IMR-90 (cell line): ENCODE data around the gene ST6GALNAC2. TPM values are rescaled to one million over a fixed set of nuclear protein-coding genes. Genes with fewer than 3 reads are reported as not detected.

Experiments
- ATAC-seq: fragments of 200-7000 bp; cut with Tn5 transposase; 2 replicates; pipeline ENCODE4 v1.9.1; 2020; ENCODE audit warnings: low read depth, mild to moderate bottlenecking, moderate library complexity
- BruUV-seq: library from RNA; stranded (reverse); fragments of 400-500 nt; replicated peaks from 2 replicates; lab custom pipeline; 2021; lab: Mats Ljungman, UMichigan
- CTCF ChIA-PET: fragments of 300-600 bp; formaldehyde crosslinking; extraction: SDS; loops from one replicate; lab custom pipeline; 2021; ENCODE audit warnings: antibody characterized with exemption; lab: Yijun Ruan, JAX
- POLR2A ChIA-PET: fragments of 300-600 bp; sonication (Branson Sonifier 250); formaldehyde crosslinking; loops from one replicate; lab custom pipeline; 2022; ENCODE audit warnings: antibody characterized with exemption; ENCODE audit not compliant: unreplicated experiment; lab: Charles Lee
- DNase-seq: peaks from one replicate; pipeline ENCODE4 v3.0.0; 2013
- H2AFZ ChIP-seq: replicated peaks from 2 replicates; pipeline ENCODE3; 2013; ENCODE audit warnings: low read length, mild to moderate bottlenecking; ENCODE audit not compliant: poor library complexity
- H2AK5ac ChIP-seq: 2 replicates; pipeline ENCODE4 v1.6.1; 2013; ENCODE audit warnings: low read depth, low read length, inconsistent platforms
- H2AK9ac ChIP-seq: replicated peaks from 2 replicates; pipeline ENCODE3; 2013; ENCODE audit warnings: mild to moderate bottlenecking, low read depth, low read length, moderate library complexity; ENCODE audit not compliant: poor library complexity
- H2BK120ac ChIP-seq: 2 replicates; pipeline ENCODE4 v1.6.1; 2013; ENCODE audit warnings: low read depth, low read length, inconsistent platforms
- H2BK15ac ChIP-seq: 3 replicates; pipeline ENCODE4 v1.6.1; 2013; ENCODE audit warnings: low read depth, low read length, inconsistent platforms
- H2BK20ac ChIP-seq: 2 replicates; pipeline ENCODE4 v1.6.1; 2013; ENCODE audit warnings: low read depth, mild to moderate bottlenecking, inconsistent platforms, low read length, moderate library complexity
- H2BK5ac ChIP-seq: 2 replicates; pipeline ENCODE4 v1.6.1; 2013; ENCODE audit warnings: mild to moderate bottlenecking, low read depth, low read length, inconsistent platforms; ENCODE audit not compliant: poor library complexity, severe bottlenecking
- H3K14ac ChIP-seq: replicated peaks from 2 replicates; pipeline ENCODE4 v1.6.1; 2013; ENCODE audit warnings: low read depth, low read length, inconsistent platforms
- H3K18ac ChIP-seq: 2 replicates; pipeline ENCODE4 v1.6.1; 2013; ENCODE audit warnings: low read depth, low read length, control low read depth
- H3K23ac ChIP-seq: 2 replicates; pipeline ENCODE4 v1.6.1; 2013; ENCODE audit warnings: low read depth, low read length, inconsistent platforms
- H3K27ac ChIP-seq: 2 replicates; pipeline ENCODE4 v1.5.1; 2013; ENCODE audit warnings: mild to moderate bottlenecking, control low read depth, low read length; ENCODE audit not compliant: insufficient read depth
- H3K27me3 ChIP-seq: 2 replicates; pipeline ENCODE4 v1.6.1; 2013; ENCODE audit warnings: low read length; ENCODE audit not compliant: control insufficient read depth, insufficient read depth
- H3K36me3 ChIP-seq: 2 replicates; pipeline ENCODE4 v1.6.1; 2013; ENCODE audit warnings: low read length, mixed read lengths; ENCODE audit not compliant: control insufficient read depth, insufficient read depth
- H3K4ac ChIP-seq: 2 replicates; pipeline ENCODE4 v1.6.1; 2013; ENCODE audit warnings: low read depth, low read length, inconsistent platforms
- H3K4me1 ChIP-seq: 2 replicates; pipeline ENCODE4 v1.6.1; 2013; ENCODE audit warnings: low read length, mixed read lengths; ENCODE audit not compliant: control insufficient read depth, insufficient read depth
- H3K4me2 ChIP-seq: 2 replicates; pipeline ENCODE4 v1.6.1; 2013; ENCODE audit warnings: low read depth, mild to moderate bottlenecking, control low read depth, low read length, moderate library complexity
- H3K4me3 ChIP-seq: 2 replicates; pipeline ENCODE4 v1.5.1; 2013; ENCODE audit warnings: low read depth, mild to moderate bottlenecking, control low read depth, low read length, moderate library complexity; ENCODE audit not compliant: insufficient read depth
- H3K56ac ChIP-seq: 2 replicates; pipeline ENCODE4 v1.6.1; 2013; ENCODE audit warnings: low read length, inconsistent platforms; ENCODE audit not compliant: insufficient read depth; ENCODE audit errors: extremely low read depth
- H3K79me1 ChIP-seq, 2 experiments: 2 replicates each; pipeline ENCODE4 v1.6.1; 2013; ENCODE audit warnings: low read length in 2 of 2, inconsistent platforms in 1 of 2, low read depth in 1 of 2
- H3K9ac ChIP-seq: 2 replicates; pipeline ENCODE4 v1.6.1; 2013; ENCODE audit warnings: low read depth, low read length, control low read depth
- H3K9me1 ChIP-seq: 2 replicates; pipeline ENCODE4 v1.6.1; 2013; ENCODE audit warnings: low read length, inconsistent platforms; ENCODE audit not compliant: insufficient read depth
- H3K9me3 ChIP-seq: 2 replicates; pipeline ENCODE4 v1.6.1; 2013; ENCODE audit warnings: low read length; ENCODE audit not compliant: control insufficient read depth, insufficient read depth
- H4K20me1 ChIP-seq: 2 replicates; pipeline ENCODE4 v1.6.1; 2013; ENCODE audit warnings: low read length, inconsistent platforms; ENCODE audit not compliant: insufficient read depth
- H4K5ac ChIP-seq: 2 replicates; pipeline ENCODE4 v1.6.1; 2013; ENCODE audit warnings: mild to moderate bottlenecking, low read depth, low read length, control low read depth
- H4K8ac ChIP-seq, 2 experiments: 2 replicates each; pipeline ENCODE4 v1.6.1; 2013; ENCODE audit warnings: low read depth in 2 of 2, low read length in 2 of 2, control low read depth in 1 of 2, inconsistent platforms in 1 of 2
- H4K91ac ChIP-seq: 2 replicates; pipeline ENCODE4 v1.6.1; 2013; ENCODE audit warnings: low read depth, low read length, inconsistent platforms; ENCODE audit not compliant: insufficient read depth
- FOS ChIP-seq: fragments of 150-350 bp; IDR thresholded peaks from 2 replicates; pipeline ENCODE4 v1.6.1; 2016; ENCODE audit warnings: low read depth, low read length
- MXI1 ChIP-seq: IDR thresholded peaks from 2 replicates; pipeline ENCODE4 v1.6.1; 2012; ENCODE audit warnings: low read depth, mild to moderate bottlenecking, low read length, moderate library complexity, borderline replicate concordance
- POLR2A ChIP-seq: IDR thresholded peaks from 2 replicates; pipeline ENCODE4 v1.6.1; 2012; ENCODE audit warnings: mild to moderate bottlenecking, low read depth, low read length
- RAD21 ChIP-seq: IDR thresholded peaks from 2 replicates; pipeline ENCODE4 v1.6.1; 2012; ENCODE audit warnings: low read length, improper control_type of control experiment
- RFX5 ChIP-seq: IDR thresholded peaks from 2 replicates; pipeline ENCODE4 v1.8.0; 2012; ENCODE audit warnings: low read depth, mild to moderate bottlenecking, low read length, moderate library complexity
- SMC3 ChIP-seq: fragments of 150-350 bp; IDR thresholded peaks from 2 replicates; pipeline ENCODE4 v1.6.1; 2016; ENCODE audit warnings: low read depth, mild to moderate bottlenecking, antibody characterized with exemption, low read length, moderate library complexity
- WGBS, 2 experiments: methylation state at CpG; one replicate each; pipeline versions ENCODE4 v1.1.5 to v1.1.7; 2013; ENCODE audit warnings: missing lambda C conversion rate in 2 of 2; ENCODE audit not compliant: insufficient read length in 1 of 2; ENCODE audit errors: extremely low coverage in 2 of 2; 5-methylcytosine and 5-hydroxymethylcytosine counted together
- dilution Hi-C: fragments of 300-500 bp; cut with HindIII; formaldehyde crosslinking; loops from one replicate; pipeline ENCODE4 v1.14.3; 2018; ENCODE audit warnings: low sequenced_read_pairs; ENCODE audit not compliant: unreplicated experiment
- in situ Hi-C: fragments of 300-500 bp; cut with MboI; formaldehyde crosslinking; loops from 3 replicates; pipeline ENCODE4 v1.14.3; 2019; ENCODE audit warnings: low sequenced_read_pairs, inconsistent platforms, mixed read lengths
- intact Hi-C: fragments of 100-400 bp; cut with micrococcal nuclease; formaldehyde crosslinking; loops from 2 replicates; pipeline ENCODE4 v1.10.0; 2022
- polyA plus RNA-seq, 3 experiments: library from polyadenylated mRNA; depleted of rRNA; stranded (reverse); fragments of >200 nt; gene quantifications; 2 replicates each; pipeline ENCODE4 v1.2.3, GENCODE V29; 2012; ENCODE audit warnings: low replicate concordance in 1 of 3
- total RNA-seq: library from RNA; depleted of rRNA; stranded (reverse); fragments of >200 nt; gene quantifications from 2 replicates; pipeline ENCODE4 v1.2.3, GENCODE V29; 2012
- TF ChIP-seq, protein P1 (sequence below): fragments of 150-350 bp; IDR thresholded peaks from 2 replicates; pipeline ENCODE4 v1.6.1; 2016; ENCODE audit warnings: low read depth, mild to moderate bottlenecking, low read length, moderate library complexity, borderline replicate concordance

Gene ST6GALNAC2
- total and polyA plus RNA-seq, 2 of the 4 experiments (the other 2 are of a cell fraction) = 0.10 TPM; not detected in 1

DNA sequence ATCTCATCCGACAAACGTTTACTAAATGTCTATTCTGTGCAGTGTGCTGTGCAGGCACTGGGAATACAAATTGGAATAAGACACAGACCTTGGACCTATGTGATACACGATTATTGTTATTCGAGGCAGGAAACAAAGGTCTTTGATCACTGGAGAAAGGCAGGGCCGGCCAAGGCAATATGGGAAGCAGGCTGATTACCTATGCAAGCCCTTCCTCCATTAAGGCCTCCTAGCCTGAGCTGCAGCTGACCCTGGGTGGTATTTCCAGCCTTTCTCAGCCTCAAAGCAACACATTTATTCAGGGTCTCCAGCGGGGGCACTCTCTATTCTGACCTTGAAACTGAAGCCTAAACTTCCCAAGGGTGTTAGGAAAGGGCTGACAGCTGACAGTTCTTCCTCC is 44.5 kb upstream of the ST6GALNAC2 start:
- no peak overlapping the region for H2BK5ac ChIP-seq
- intact Hi-C loops (no loop called here), dilution Hi-C loops (no loop called here), in situ Hi-C loops (no loop called here)
- H3K4ac ChIP-seq = no peak overlapping the region
- no peak overlapping the region for H2BK20ac ChIP-seq
- DNase-seq = no peak
- no peaks in the 10 kb centered on the region for H3K79me1 ChIP-seq
- H4K20me1 ChIP-seq = no peaks in the 10 kb centered on the region
- peaks cover 2% of the 10 kb centered on the region; the same call in 1 of the 2 replicates for H3K9me1 ChIP-seq
- H3K56ac ChIP-seq = no peak overlapping the region
- no peak overlapping the region for H2AFZ ChIP-seq
- no peak overlapping the region for H3K4me2 ChIP-seq
- H4K91ac ChIP-seq = no peak overlapping the region
- H3K4me1 ChIP-seq = peaks cover 2% of the 10 kb centered on the region
- H3K27ac ChIP-seq = no peak overlapping the region
- no peak overlapping the region for H3K18ac ChIP-seq
- WGBS, 2 experiments = 63% methylated on average over 2 of the region's 6 CpGs; no CpG with 5 or more reads in 1 of the 2 experiments
- H2AK9ac ChIP-seq = no peak overlapping the region
- H3K9me3 ChIP-seq = no peaks in the 10 kb centered on the region
- H3K9ac ChIP-seq = no peak overlapping the region
- H2AK5ac ChIP-seq = no peak overlapping the region
- H2BK120ac ChIP-seq = no peak overlapping the region
- TF ChIP-seq, protein P1, sequence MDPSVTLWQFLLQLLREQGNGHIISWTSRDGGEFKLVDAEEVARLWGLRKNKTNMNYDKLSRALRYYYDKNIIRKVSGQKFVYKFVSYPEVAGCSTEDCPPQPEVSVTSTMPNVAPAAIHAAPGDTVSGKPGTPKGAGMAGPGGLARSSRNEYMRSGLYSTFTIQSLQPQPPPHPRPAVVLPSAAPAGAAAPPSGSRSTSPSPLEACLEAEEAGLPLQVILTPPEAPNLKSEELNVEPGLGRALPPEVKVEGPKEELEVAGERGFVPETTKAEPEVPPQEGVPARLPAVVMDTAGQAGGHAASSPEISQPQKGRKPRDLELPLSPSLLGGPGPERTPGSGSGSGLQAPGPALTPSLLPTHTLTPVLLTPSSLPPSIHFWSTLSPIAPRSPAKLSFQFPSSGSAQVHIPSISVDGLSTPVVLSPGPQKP = no peak
- TF ChIP-seq RAD21 = no peak
- no peak for TF ChIP-seq MXI1
- TF ChIP-seq FOS = no peak
- TF ChIP-seq RFX5 = no peak
- no peak for TF ChIP-seq POLR2A
- TF ChIP-seq SMC3 = no peak
- peaks cover 14% of the 10 kb centered on the region for H3K27me3 ChIP-seq
- no peak overlapping the region for H3K14ac ChIP-seq
- H3K23ac ChIP-seq = no peak overlapping the region
- ATAC-seq = no peak
- no TSS peak for BruUV-seq
- no peak overlapping the region for H4K5ac ChIP-seq
- CTCF ChIA-PET = no interaction called here
- H3K36me3 ChIP-seq = no peaks in the 10 kb centered on the region
- POLR2A ChIA-PET = no interaction called here
- no peak overlapping the region for H3K4me3 ChIP-seq
- H4K8ac ChIP-seq = no peak overlapping the region
- no peak overlapping the region for H2BK15ac ChIP-seq
